ENCODE data around the gene YJU2. TPM values are rescaled to one million over a fixed set of nuclear protein-coding genes. Genes with fewer than 3 reads are reported as not detected.
"Not testable (repeated sequence)": the region's sequence is repeated elsewhere in the genome, so short reads cannot be mapped to it uniquely, and the experiment has no call there.

YJU2 gene
- total and polyA plus RNA-seq, 7 experiments from 2014 or later: 24.4 to 44.7 (median 31.9) TPM

GRCh38 chr19:4268816-4269430, 22.0 kb downstream of the YJU2 start:
- intact Hi-C loops (cut with micrococcal nuclease): loop anchor here (5.0 kb wide), 1 partner anchor 33 kb away; the partner anchor contains the start of genes FSD1 (in 2 of the 2) and TMIGD2 (in 2 of the 2)
- CTCF ChIA-PET: interaction anchor here (0.6 to 6.0 kb wide), 5 partner anchors 9 to 512 kb away, joined by 3 to 51 read pairs (median 4); partner anchors contain the start of gene CHAF1A

GRCh38 chr19:4272894-4273293, 26.0 kb downstream of the YJU2 start:
- no peak overlapping the region for H3K4me3 Mint-ChIP-seq
- no peak for DNase-seq
- POLR2A ChIA-PET: no interaction called here
- Histone ChIP-seq H3K27ac (ENCODE audit: low read depth, low read length) (no peak overlapping the region), H3K9me3 (ENCODE audit: control insufficient read depth in 2 of 3, low read length in 3 of 3) (no peaks in the 10 kb centered on the region), H3K4me3 (ENCODE audit: low read length) (no peak overlapping the region), H3K27me3 (ENCODE audit: control insufficient read depth in 2 of 2, insufficient read depth in 2 of 2, low read length in 2 of 2) (no peaks in the 10 kb centered on the region), H3K36me3 (ENCODE audit: control insufficient read depth in 2 of 3, insufficient read depth in 3 of 3, low read length in 3 of 3) (peaks cover 5 to 38% (median 7%) of the 10 kb centered on the region in 3 experiments), H3K4me1 (ENCODE audit: control insufficient read depth in 2 of 2, insufficient read depth in 2 of 2, low read length in 2 of 2) (no peaks in the 10 kb centered on the region)
- CTCF ChIA-PET: interaction anchor here (1.1 kb wide), 1 partner anchor 130 kb away, joined by 8 read pairs; the partner anchor contains the start of gene CHAF1A
- intact Hi-C loops (cut with micrococcal nuclease): no loop called here
- no peaks in the 10 kb centered on the region for H3K9me3 Mint-ChIP-seq
- H3K4me1 Mint-ChIP-seq: no peaks in the 10 kb centered on the region
- no peak for ATAC-seq
- H3K27ac Mint-ChIP-seq: no peak overlapping the region
- H3K36me3 Mint-ChIP-seq: peaks cover 0 to 15% (median 4%) of the 10 kb centered on the region in 5 donors
- peaks cover 0 to 10% (median 0%) of the 10 kb centered on the region in 5 donors for H3K27me3 Mint-ChIP-seq

More at GRCh38 chr19:4268816-4269430, 22.0 kb downstream of the YJU2 start:
- no peak overlapping the region for H3K27ac ChIP-seq (ENCODE audit: low read depth, low read length)
- no peaks in the 10 kb centered on the region for H3K9me3 ChIP-seq (ENCODE audit: control insufficient read depth in 2 of 3, low read length in 3 of 3)
- ATAC-seq (no peak), DNase-seq (no peak)
- peaks cover 4 to 30% (median 13%) of the 10 kb centered on the region in 5 donors for H3K36me3 Mint-ChIP-seq
- H3K9me3 Mint-ChIP-seq: no peaks in the 10 kb centered on the region
- H3K36me3 ChIP-seq (ENCODE audit: control insufficient read depth in 2 of 3, insufficient read depth in 3 of 3, low read length in 3 of 3): peaks cover 7 to 64% (median 14%) of the 10 kb centered on the region in 3 experiments
- no peaks in the 10 kb centered on the region for H3K27me3 Mint-ChIP-seq
- peaks cover 0 to 6% of the 10 kb centered on the region in 2 donors for H3K4me1 ChIP-seq (ENCODE audit: control insufficient read depth in 2 of 2, insufficient read depth in 2 of 2, low read length in 2 of 2)
- no peak overlapping the region for H3K4me3 ChIP-seq (ENCODE audit: low read length)
- POLR2A ChIA-PET: no interaction called here
- H3K27me3 ChIP-seq (ENCODE audit: control insufficient read depth in 2 of 2, insufficient read depth in 2 of 2, low read length in 2 of 2): no peaks in the 10 kb centered on the region
- H3K4me3 Mint-ChIP-seq: no peak overlapping the region
- H3K4me1 Mint-ChIP-seq: peaks cover 18 to 29% (median 23%) of the 10 kb centered on the region in 7 donors
- H3K27ac Mint-ChIP-seq: peak overlapping the region in 1 of 9 donors; percentile 45

- H3K27me3 Mint-ChIP-seq: peaks cover 0 to 18% (median 0%) of the 10 kb centered on the region in 5 donors
- H3K4me1 ChIP-seq (ENCODE audit: control insufficient read depth in 2 of 2, insufficient read depth in 2 of 2, low read length in 2 of 2); H3K4me3 Mint-ChIP-seq; intact Hi-C loops (cut with micrococcal nuclease); H3K9me3 ChIP-seq (ENCODE audit: control insufficient read depth in 2 of 3, low read length in 3 of 3); POLR2A ChIA-PET; H3K4me1 Mint-ChIP-seq; ATAC-seq; H3K27ac Mint-ChIP-seq; H3K4me3 ChIP-seq (ENCODE audit: low read length); H3K9me3 Mint-ChIP-seq; H3K27me3 ChIP-seq (ENCODE audit: control insufficient read depth in 2 of 2, insufficient read depth in 2 of 2, low read length in 2 of 2); DNase-seq; H3K27ac ChIP-seq (ENCODE audit: low read depth, low read length): not testable (repeated sequence)
- peaks cover 0 to 23% (median 0%) of the 10 kb centered on the region in 3 experiments for H3K36me3 ChIP-seq (ENCODE audit: control insufficient read depth in 2 of 3, insufficient read depth in 3 of 3, low read length in 3 of 3)
- CTCF ChIA-PET: interaction anchor here (0.6 to 1.2 kb wide), 4 partner anchors 20 to 82 kb away, joined by 3 to 7 read pairs (median 4); no protein-coding TSS in a partner anchor
- H3K36me3 Mint-ChIP-seq: peaks cover 0 to 11% (median 3%) of the 10 kb centered on the region in 5 donors
Observed at GRCh38 chr19:4274321-4274686, 27.4 kb downstream of the YJU2 start.

- Mint-ChIP-seq H3K27ac (no peak overlapping the region), H3K9me3 (no peaks in the 10 kb centered on the region), H3K4me3 (no peak overlapping the region), H3K27me3 (peaks cover 4 to 38% (median 10%) of the 10 kb centered on the region in 5 donors), H3K36me3 (peaks cover 0 to 1% (median 0%) of the 10 kb centered on the region in 5 donors), H3K4me1 (peaks cover 0 to 7% (median 2%) of the 10 kb centered on the region in 7 donors)
- no peak for ATAC-seq
- intact Hi-C loops (cut with micrococcal nuclease): no loop called here
- Histone ChIP-seq H3K4me1 (ENCODE audit: control insufficient read depth in 2 of 2, insufficient read depth in 2 of 2, low read length in 2 of 2) (peaks cover 0 to 10% of the 10 kb centered on the region in 2 donors), H3K9me3 (ENCODE audit: control insufficient read depth in 2 of 3, low read length in 3 of 3) (no peaks in the 10 kb centered on the region), H3K4me3 (ENCODE audit: low read length) (no peak overlapping the region), H3K36me3 (ENCODE audit: control insufficient read depth in 2 of 3, insufficient read depth in 3 of 3, low read length in 3 of 3) (peaks cover 0 to 2% (median 0%) of the 10 kb centered on the region in 3 experiments), H3K27me3 (ENCODE audit: control insufficient read depth in 2 of 2, insufficient read depth in 2 of 2, low read length in 2 of 2) (peaks cover 0 to 7% of the 10 kb centered on the region in 2 donors), H3K27ac (ENCODE audit: low read depth, low read length) (no peak overlapping the region)
- no peak for DNase-seq
- ChIA-PET POLR2A (no interaction called here), CTCF (interaction anchor here (0.7 to 1.7 kb wide), 3 partner anchors 9 to 77 kb away, joined by 3 to 4 read pairs (median 3); no protein-coding TSS in a partner anchor)
Observed at GRCh38 chr19:4277191-4277696, 30.4 kb downstream of the YJU2 start.

GRCh38 chr19:4278010-4278409, 31.1 kb downstream of the YJU2 start:
- Histone ChIP-seq H3K27ac (ENCODE audit: low read depth, low read length) (no peak overlapping the region), H3K9me3 (ENCODE audit: control insufficient read depth in 2 of 3, low read length in 3 of 3) (no peaks in the 10 kb centered on the region), H3K27me3 (ENCODE audit: control insufficient read depth in 2 of 2, insufficient read depth in 2 of 2, low read length in 2 of 2) (peaks cover 0 to 7% of the 10 kb centered on the region in 2 donors), H3K4me3 (ENCODE audit: low read length) (no peak overlapping the region), H3K4me1 (ENCODE audit: control insufficient read depth in 2 of 2, insufficient read depth in 2 of 2, low read length in 2 of 2) (peaks cover 0 to 10% of the 10 kb centered on the region in 2 donors), H3K36me3 (ENCODE audit: control insufficient read depth in 2 of 3, insufficient read depth in 3 of 3, low read length in 3 of 3) (no peaks in the 10 kb centered on the region)
- H3K27ac Mint-ChIP-seq: no peak overlapping the region
- H3K9me3 Mint-ChIP-seq: no peaks in the 10 kb centered on the region
- ChIA-PET POLR2A (no interaction called here), CTCF (interaction anchor here (0.7 to 1.7 kb wide), 3 partner anchors 10 to 77 kb away, joined by 3 to 4 read pairs (median 3); no protein-coding TSS in a partner anchor)
- H3K4me3 Mint-ChIP-seq: peak overlapping the region in 2 of 10 donors; percentile 52 to 68
- DNase-seq (no peak), ATAC-seq (no peak)
- H3K27me3 Mint-ChIP-seq: peaks cover 4 to 38% (median 10%) of the 10 kb centered on the region in 5 donors
- intact Hi-C loops (cut with micrococcal nuclease): no loop called here
- peaks cover 0 to 7% (median 2%) of the 10 kb centered on the region in 7 donors for H3K4me1 Mint-ChIP-seq
- H3K36me3 Mint-ChIP-seq: no peaks in the 10 kb centered on the region

GRCh38 chr19:4278419-4279266, 31.8 kb downstream of the YJU2 start, which contains the start of gene SHD:
Gene SHD, plus strand, starts transcription at chr19:4279266. Its CDS starts 798 bp downstream, at chr19:4280064.
- Mint-ChIP-seq H3K4me3 (peak within 1 kb of the TSS; percentile 10 to 80 (median 58)), H3K4me1 (peaks cover 0 to 7% (median 2%) of the 10 kb centered on the region in 7 donors), H3K36me3 (no peaks in the 10 kb centered on the region), H3K9me3 (no peaks in the 10 kb centered on the region), H3K27ac (no peak within 1 kb of the TSS), H3K27me3 (peaks cover 4 to 38% (median 10%) of the 10 kb centered on the region in 5 donors)
- H3K27me3 ChIP-seq (ENCODE audit: control insufficient read depth in 2 of 2, insufficient read depth in 2 of 2, low read length in 2 of 2): peaks cover 0 to 7% of the 10 kb centered on the region in 2 donors
- H3K9me3 ChIP-seq (ENCODE audit: control insufficient read depth in 2 of 3, low read length in 3 of 3): no peaks in the 10 kb centered on the region
- H3K27ac ChIP-seq (ENCODE audit: low read depth, low read length): no peak within 1 kb of the TSS
- H3K4me1 ChIP-seq (ENCODE audit: control insufficient read depth in 2 of 2, insufficient read depth in 2 of 2, low read length in 2 of 2): peaks cover 0 to 10% of the 10 kb centered on the region in 2 donors
- H3K4me3 ChIP-seq (ENCODE audit: low read length): no peak within 1 kb of the TSS
- DNase-seq: no peak
- no peaks in the 10 kb centered on the region for H3K36me3 ChIP-seq (ENCODE audit: control insufficient read depth in 2 of 3, insufficient read depth in 3 of 3, low read length in 3 of 3)
- no peak for ATAC-seq
- CTCF ChIA-PET: interaction anchor here (1.7 kb wide), 1 partner anchor 12 kb away, joined by 3 read pairs; no protein-coding TSS in a partner anchor
- intact Hi-C loops (cut with micrococcal nuclease): no loop called here
- POLR2A ChIA-PET: no interaction called here
